Hematopoietic multipotent progenitor cell treated with erythropoietin and hydrocortisone succinate and interleukin-3 and kit ligand, for 8 days (in vitro differentiated cells): ENCODE results near the gene ADAMTS17.

ENCODE experiments used
- DNase-seq: peaks from one replicate; pipeline ENCODE4 v3.0.0-alpha.2; 2015

The ADAMTS17 gene

DNA sequence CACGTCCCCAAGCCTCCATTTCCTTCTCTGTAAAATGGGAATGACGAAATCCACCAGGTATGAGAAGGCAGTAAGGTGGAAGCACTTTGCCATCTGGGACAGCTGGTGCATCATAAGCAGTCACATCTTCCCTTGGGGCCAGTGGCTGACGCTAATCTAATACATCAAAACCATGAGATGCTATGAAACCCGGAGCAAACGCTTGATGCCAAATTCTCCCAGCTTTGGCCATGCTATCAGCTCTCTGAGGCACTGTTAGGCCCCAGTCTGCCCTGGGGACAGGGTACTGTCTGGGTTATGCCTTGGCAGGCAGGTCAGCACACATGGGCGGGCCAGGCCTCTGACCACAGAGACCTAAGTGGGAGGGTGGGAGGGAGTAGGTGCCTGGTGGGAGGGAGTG is 66.1 kb downstream of the ADAMTS17 start:
- DNase-seq, result no peak

DNA sequence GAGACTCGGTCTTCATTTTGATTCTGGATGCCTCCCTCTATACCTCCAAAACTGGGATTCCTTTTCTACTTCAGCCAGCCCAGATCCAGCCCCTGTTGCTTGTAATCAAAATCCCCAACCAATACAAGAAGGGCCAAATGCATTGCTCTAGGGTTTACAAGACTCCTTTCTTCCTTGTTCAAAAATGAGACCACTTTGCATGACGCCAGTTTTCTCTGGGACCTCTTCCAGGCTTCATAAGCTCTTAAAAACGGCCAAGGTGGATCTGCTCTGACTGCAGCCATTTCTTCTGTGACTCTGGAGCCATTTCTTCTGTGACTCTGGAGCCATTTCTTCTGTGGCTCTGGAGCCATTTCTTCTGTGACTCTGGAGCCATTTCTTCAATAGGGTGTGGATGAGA is 71.9 kb downstream of the ADAMTS17 start:
- no peak for DNase-seq

DNA sequence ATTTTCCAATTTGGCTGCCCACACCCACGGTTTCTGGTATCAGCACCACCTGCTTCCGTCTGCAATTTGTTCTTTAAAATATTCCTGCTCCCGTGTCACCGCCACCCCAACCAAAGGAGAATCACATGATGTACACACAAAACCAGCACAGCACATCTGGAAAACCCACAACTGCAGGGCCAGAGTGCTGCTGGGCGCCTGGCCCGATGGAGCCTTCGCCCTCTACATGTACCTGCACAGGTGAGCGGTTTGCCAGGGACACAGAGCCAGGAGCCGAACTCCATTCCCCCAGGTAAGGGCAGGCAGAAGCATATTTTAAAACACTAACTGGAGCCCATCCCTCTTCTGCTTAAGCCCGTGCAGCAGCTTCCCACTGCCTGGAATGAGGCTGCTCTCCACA is 75.6 kb downstream of the ADAMTS17 start:
- no peak for DNase-seq

DNA sequence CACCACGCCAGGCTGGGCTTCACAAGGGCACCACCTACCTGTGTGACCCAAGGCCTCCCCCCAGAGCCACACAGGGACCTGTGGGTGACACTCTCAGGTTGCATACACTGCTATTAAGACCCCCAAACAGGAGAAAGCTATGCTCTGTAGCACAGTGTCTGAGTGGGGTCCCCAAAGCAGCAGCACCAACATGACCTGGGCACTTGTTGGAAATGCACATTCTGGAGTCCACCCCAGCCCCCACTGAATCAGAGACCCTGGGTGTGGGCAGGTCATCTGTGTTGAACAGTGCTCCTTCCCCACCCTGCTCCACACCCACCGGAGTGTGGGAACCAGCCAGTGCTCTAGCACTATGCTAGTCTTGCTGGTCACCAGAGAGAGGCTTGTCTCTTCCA is 76.1 kb downstream of the ADAMTS17 start:
- DNase-seq, result no peak

DNA sequence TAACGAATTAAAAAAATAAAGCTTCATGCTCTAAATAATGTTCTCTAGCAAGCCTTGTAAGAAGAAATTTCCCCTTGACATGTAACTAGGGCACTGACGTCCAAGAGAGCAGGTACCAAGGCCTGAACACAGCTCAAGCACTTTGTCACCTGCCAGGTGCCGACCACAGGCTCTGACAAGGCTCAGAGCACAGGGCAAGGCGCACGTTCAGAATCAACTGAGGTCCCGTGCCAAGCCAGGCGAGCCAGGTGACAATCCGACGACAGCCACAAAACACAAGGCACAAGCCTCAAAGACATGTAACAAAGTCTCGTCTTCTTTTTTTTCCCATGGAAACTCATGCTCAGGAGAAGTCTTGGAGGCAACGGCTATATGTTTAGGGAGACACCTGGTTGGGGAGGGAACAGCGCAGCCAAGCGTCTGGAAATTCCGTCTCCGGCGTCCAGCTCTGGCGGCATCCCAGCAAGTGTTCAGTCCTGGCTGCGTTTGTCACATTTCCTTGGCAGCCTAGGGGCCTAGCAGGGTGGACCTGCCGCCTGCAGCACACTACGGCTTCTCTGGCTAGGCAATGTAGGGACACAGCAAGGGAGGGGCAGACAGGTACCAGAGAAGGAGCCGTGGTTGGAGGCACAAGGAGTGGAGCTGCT is 76.7 kb downstream of the ADAMTS17 start:
- DNase-seq, result no peak

DNA sequence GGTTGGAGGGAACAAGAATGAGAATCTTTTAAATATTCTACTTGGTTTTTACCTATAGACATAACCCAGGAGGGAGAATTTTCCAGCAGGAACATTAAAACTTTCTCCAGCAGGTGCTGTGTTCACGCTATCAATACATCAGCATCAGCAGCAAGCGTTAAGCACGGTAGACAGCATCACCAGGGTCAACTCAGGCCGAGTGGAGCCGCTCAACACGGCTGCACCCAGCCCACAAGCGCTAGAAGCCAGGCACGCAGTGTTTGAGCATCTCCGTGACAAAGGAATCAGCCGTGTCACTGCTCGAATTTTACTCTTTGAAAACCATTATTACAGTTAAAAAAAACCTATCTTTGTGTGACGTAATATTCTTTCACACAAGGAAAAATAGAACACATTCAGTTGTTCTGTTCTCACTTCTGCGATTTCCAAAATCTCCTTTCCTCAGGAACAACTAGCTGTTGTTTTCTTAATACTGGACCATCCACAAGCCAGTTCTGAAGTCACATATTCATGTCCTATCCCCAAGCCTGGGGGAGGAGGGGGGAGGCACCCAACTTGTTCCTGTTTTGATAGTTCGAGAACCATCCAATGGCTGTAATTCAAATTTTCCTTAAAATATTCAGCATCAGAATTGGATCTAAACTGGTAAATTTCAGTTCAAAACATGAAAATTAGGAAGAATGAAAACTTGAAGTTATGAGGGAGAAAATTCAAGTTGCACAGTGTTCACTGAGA is 77.9 kb downstream of the ADAMTS17 start:
- DNase-seq, result no peak

DNA sequence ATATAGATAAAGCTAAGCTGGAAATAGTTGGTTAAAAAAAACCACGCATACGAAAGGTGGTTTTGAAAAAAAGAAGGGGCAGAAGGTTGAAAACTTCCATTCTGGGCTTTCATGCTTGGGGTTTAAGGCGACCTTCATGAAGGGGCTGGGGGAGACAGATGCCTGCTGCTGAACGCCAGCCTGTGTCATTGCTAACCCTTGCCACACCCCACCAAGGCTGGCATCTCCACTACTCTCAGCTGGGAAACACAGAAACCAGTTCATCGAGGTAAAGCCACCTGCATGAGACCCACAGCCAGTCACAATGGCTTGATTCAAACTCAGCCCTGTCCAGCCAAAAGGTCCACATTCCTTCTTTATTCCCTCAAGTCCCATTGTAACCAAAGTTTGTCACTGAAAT is 78.7 kb downstream of the ADAMTS17 start:
- no peak for DNase-seq

DNA sequence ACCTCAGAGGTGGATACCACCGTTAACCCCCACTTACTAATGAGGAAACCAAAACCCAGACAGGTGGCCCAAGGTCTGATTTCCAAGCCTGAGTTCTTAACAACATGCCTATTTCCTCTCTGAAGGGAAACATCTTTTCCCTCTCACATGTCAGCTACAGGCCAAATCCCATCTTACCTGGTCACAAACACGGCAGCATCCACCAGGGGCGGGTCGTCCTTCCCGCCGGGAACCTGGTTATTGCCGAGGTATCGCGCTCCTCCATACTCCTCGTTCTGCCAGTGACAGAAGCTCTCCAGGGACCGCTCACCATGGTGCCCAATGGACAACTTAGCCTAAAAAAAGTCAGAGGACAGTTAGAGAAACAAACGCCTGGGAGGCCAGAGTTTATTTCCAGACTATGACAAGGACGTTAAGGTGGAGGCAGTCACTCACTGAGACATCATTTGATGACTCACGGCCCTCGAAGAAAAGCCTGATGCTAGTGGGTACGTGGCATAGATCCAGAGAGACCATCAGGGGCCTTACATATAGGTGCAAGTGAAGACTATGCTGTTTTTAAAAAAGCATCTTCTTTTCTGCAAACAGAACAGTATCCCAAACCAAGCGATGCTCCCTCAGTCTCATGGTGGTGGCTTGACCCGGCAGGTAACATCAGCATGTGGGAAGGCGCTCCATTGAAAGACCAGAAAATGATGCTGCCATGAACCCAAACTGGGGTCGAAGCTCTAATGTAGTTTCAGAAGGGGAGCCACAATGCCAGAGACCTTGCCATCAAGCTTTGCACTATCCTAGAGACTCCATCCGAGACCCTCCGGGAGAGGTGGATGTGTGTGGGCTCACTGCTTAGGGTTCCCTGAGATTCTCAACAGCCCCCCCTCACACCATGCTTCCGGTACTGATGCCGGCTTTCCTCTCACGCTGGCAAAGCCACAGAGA is 80.2 kb downstream of the ADAMTS17 start:
- DNase-seq, result no peak

DNA sequence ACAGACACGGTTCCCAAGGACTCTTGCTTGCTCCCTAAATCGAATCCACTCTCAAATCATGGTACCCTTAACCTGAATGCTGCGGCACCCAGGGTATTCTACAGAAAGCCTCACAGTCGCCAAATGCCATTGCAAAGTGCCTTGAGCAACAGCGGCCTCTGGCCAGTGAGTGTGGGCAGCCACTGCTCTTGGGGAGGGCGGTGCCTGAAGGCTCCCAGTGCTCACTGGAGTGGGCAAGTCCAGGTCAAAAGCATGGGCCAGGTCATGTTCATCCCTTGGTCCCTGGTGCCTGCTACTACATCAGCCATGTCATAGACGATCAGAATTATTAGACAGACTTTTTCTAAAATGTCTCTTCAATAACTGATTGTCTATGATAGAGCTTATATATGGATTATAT is 82.5 kb downstream of the ADAMTS17 start:
- DNase-seq, result no peak

DNA sequence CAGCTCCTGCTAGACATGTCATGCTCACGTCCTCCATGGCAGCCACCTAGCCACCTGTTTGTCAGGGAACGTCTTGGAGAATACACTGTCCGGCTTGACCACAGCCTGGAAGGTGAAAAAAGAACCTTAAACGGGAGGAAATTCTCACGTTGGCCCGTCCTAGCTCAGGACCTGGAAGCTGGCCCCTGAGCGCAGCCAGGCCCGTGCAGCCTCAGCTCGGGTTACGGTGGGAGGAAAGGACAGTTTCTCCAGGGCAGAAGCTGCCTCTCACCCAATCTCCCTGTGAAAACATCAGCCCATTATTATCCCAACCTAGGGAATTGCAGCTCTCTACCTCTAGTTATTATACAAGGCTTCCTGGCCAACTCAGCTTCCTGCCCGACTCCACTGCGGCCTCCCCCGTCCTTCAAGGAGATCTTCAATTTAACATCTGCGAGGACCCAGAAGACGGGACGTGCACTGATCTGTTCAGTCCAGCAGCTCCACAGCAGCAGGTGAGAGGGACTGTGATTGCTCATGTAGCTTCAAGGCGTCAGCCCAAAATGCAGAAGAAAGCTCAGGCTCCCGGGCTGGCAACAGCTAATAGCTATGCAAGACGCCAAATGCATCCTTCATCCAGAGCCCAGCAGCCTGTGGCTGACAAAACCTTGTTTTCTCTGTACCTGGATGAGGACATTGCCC is 84.7 kb downstream of the ADAMTS17 start:
- DNase-seq, result no peak

DNA sequence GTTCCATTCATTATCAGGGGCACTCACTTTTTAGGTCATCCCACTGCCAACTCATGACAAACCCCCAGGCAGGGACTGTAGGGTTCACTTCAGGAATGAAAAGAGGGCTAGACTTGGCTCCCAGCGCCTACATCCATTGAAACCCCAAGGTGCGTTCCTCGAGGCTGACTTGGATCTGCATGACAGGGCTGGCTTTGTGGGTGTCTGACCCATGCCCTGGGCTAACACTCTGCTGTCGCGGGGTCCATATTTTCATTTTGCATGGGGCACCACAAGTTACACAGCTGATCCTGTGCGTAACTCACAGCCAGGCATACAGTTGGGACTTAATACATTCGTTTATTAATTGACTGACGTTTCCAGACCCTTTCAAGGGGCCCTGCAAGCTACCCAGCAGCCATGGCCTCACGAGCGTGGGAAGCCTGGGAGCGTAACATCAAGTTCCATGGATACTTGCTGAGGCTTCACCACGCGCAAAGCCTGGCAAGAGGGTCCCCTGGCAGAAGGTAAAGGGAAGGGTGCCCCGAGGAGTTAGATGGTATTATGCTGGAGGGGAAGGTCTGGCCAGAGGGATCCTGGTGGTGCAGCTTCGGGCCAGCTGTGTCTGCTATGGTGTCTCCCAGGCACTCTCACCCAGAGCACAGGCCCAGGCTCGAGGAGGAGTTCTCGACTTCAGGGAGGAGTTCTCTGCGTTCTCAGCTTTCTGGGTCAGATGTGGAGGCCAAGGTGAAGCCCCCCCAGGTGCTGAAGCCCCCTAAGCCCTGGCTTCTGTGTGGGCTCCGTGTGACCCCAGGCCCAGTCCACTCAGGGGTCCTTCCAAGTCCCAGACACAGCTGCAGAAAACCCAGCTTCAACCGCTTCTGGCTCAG is 85.4 kb downstream of the ADAMTS17 start:
- no peak for DNase-seq

DNA sequence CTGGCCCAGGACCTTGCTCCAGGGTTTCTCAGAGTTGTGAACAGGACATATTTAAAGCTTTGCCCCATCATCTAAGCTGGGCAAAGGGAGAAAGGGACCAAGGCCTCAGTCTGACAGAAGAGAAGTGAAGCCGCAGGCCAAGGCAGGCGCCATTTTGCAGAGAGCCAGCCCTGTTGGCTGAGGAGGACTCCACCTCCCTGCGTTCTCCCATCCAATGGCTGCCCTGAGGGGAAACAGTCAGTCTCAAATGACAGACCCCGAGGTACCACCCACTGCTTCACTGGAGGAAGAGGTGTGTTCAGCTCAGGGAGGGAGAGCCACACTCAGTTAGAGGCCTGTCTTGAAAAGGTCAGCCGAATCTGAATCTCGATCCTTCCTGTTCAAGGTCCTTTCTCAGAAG is 86.1 kb downstream of the ADAMTS17 start:
- no peak for DNase-seq

DNA sequence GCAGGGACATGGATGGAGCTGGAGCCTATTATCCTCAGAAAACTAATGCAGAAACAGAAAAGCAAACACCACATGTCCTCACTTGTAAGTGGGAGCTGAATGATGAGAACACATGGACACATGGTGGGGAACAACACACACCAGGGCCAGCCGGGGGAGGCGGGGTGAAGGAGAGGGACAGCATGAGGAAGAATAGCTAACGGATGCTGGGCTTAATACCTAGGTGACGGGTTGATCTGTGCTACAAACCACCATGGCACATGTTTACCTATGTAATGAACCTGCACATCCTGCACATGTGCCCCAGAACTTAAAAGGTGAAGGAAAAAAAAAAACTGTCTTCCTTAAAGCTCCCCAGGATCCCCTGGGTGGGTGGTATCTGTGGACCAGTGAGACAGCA is 87.1 kb downstream of the ADAMTS17 start:
- no peak for DNase-seq

DNA sequence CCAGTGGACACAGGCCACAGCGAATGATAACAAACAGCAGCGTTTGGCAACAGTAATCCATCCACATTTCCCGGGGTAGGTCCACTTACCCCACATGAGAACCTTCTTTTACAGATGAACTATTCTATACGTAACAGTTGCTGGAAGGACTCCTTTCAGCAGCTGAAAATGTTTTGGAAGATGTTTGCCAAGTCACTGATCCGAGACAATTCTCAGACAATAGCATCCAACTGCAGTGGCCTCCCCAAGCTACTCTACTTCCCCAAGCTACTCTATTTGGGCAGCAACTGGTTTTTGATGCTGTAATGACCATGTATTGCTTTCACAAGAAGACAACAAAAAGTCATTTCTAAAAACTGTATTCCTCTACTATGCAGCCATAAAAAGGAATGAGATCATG is 87.5 kb downstream of the ADAMTS17 start:
- DNase-seq, result no peak

DNA sequence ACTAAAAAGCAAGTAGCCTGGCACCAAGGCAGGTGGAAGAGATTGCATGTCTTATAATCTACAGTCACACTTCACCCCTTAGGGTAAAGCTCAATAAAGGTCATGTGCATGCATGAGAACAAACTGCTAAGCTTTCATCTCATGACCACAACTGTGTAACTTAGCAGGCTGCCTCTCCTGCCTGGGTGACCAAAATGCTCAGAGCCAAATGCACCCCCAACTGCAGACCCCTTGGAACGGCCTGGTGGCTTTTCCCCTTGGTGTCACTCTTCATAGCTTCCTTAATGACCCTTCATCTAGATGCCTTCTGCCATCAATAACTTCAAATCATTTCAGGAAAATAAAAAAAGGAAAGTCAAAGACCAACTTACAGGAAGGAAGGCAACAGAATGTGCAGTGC is 88.1 kb downstream of the ADAMTS17 start:
- no peak for DNase-seq

DNA sequence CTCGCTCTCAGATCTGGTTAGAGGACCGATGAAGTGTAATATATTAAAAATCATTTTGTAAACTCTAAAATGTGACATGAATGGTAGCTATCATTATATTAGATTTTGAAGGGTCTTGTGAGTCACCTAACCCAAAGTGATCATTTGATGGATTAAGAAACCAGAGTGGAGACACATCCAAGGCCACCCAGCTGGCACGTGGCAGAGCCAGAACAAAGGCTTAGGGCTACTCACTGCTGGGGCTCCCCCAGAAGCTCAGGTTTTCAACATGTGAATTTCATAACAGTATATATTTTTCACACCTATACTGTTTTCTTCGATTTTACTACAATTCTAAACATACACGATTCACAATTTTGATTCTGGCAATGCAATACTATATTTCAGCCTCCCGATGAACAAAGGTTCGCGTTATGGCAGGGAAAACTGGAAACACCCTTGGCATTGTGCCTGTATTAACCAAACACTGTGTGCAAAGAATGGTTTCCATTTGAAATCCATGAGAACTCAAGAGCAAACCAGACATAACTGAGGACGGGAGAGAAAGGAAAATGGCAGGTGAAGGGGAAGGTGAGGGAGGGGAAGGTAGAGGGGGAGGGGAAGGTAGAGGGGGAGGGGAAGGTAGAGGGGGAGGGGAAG is 88.9 kb downstream of the ADAMTS17 start:
- no peak for DNase-seq

DNA sequence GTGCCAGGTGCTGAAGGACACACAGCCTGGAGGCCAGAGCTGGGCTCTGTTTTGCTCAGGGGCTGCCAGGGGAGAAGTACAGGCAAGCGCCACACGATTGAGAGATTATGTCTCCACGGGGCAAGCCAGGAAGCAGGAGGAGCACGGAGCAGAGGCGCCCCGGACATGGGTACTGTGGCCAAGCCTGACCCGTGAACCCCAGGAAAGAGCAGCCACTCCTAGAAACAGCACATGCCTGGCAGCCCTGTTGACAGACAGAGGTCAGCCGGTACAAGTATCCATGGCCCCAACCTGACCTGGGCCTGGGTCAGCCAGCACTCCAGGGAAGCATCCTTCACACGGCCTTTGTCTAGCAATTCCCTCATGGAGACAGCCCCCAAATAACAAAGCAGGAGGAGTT is 89.4 kb downstream of the ADAMTS17 start:
- DNase-seq, result no peak

DNA sequence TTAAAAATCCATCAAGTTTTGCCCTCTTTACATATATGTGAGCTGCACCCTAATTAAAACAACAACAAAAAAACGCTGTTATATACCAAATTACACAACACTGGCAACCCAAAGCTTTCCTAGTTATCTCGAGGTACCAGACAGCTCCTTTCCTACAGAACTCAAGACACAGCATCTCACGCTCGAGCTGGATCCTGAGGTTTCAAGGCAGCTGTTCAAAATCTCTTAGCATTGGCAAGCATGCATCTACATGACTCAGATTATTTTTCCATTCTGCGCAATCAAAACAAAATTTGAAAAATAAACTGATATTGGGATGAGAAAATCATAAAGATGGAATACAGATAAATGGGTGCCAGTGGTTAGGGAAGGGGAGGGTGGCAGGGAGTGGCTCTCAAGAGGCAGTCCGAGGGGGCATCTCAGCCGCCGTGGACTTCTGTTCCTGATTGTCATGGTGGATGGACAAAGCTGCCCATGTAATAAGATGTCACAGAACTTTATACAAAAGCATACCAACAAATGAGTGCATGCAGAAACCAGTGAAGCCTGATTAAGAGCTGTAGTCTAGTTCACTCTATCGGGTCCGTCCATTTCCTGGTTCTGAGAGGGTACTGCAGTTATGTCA is 91.5 kb downstream of the ADAMTS17 start:
- no peak for DNase-seq

DNA sequence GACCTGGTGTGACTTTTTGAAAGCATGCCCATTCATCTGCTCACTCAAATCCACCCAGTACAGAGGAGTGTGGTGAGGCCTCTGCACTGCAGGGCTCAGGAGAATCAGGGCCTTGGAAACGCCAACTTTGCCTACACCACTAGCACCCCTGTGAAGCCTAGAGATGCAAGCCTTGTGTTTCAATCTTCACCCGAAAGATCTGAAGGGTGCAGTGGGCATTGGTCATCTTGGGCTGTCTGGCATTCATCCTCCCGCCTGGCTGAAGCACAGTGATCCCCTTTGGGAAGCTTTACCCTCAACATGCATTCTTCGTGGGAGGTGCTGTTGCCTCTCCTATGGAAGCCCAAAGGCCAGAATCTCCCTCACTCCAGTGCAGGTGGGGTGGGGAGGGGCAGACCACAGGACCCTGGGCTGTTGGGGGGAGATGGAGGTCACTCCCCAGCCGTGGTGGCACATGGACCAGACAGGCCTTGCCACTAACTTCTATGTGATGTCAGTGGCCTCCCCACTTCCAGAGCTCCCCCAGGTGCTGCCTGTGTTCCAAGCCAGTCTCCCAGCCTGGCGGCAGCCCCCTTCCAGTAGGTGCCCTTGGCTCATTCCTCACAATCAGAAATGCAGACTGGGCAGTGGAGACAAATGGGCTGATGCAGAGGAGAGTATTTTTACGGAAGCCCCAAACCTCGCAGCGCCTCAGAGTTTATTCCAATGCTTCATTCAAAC is 92.5 kb downstream of the ADAMTS17 start:
- DNase-seq, result no peak

DNA sequence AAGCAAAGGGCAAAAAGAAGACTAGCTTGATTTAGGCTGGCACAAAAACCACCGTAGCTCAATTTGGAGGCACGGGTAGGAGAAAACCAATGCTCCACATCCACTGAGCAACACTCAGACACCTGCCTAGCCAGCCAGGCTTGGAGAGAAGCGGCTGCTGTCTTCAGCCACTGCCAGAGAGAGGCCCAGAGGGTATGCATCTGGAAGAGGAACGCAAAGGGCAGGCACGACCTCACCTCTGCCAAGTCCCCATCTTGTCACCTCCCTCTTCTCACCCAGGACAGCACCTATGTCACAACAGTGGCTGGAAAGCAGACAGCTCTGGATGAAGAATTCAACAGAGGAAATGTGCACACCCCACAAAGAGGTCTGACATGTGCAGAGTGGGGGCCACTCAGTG is 93.5 kb downstream of the ADAMTS17 start:
- DNase-seq, result no peak
